Measurements from ENCODE around the gene ADGRF3. TPM values are rescaled to one million over a fixed set of nuclear protein-coding genes. Genes with fewer than 3 reads are reported as not detected.

Gene ADGRF3
- total RNA-seq, 4 donors from 2014 or later: under 0.01 TPM; not detected in 3

- no peaks in the 10 kb centered on the region for H3K27me3 ChIP-seq
- H3K4me1 ChIP-seq: no peaks in the 10 kb centered on the region
- no peak overlapping the region for H3K27ac ChIP-seq
- H3K9me3 ChIP-seq: no peaks in the 10 kb centered on the region
- peaks cover 0 to 91% (median 10%) of the 10 kb centered on the region in 3 donors for H3K36me3 ChIP-seq
- WGBS, 2 donors: 94 to 99% methylated on average over 3 of the region's 3 CpGs
- TF ChIP-seq POLR2A (IDR thresholded peaks at IDR 0.05): no peak
- TF ChIP-seq CTCF (IDR thresholded peaks at IDR 0.05): no peak
- no peak for TF ChIP-seq EP300 (IDR thresholded peaks at IDR 0.05)
- no peak overlapping the region for H3K4me3 ChIP-seq
- DNase-seq (ENCODE audit: low spot score in 2 of 2): no peak
Measured at GRCh38 chr2:26284132-26284531, 62.5 kb downstream of the ADGRF3 start.

- Histone ChIP-seq H3K4me3 (no peak overlapping the region), H3K9me3 (no peaks in the 10 kb centered on the region), H3K36me3 (peaks cover 0 to 91% (median 10%) of the 10 kb centered on the region in 3 donors), H3K4me1 (no peaks in the 10 kb centered on the region), H3K27ac (no peak overlapping the region), H3K27me3 (no peaks in the 10 kb centered on the region)
- DNase-seq (ENCODE audit: low spot score in 2 of 2): no peak
- WGBS, 2 donors: 86 to 97% methylated on average over 2 of the region's 2 CpGs
- TF ChIP-seq POLR2A (IDR thresholded peaks at IDR 0.05): no peak
- no peak for TF ChIP-seq CTCF (IDR thresholded peaks at IDR 0.05)
- TF ChIP-seq EP300 (IDR thresholded peaks at IDR 0.05): no peak
Measured at GRCh38 chr2:26283606-26284005, 63.0 kb downstream of the ADGRF3 start.

- H3K27ac ChIP-seq: no peak overlapping the region
- no peak overlapping the region for H3K4me3 ChIP-seq
- H3K9me3 ChIP-seq: no peaks in the 10 kb centered on the region
- no peaks in the 10 kb centered on the region for H3K4me1 ChIP-seq
- no peak for TF ChIP-seq CTCF (IDR thresholded peaks at IDR 0.05)
- TF ChIP-seq POLR2A (IDR thresholded peaks at IDR 0.05): no peak
- no peak for DNase-seq (ENCODE audit: low spot score in 2 of 2)
- H3K36me3 ChIP-seq: peaks cover 0 to 90% (median 18%) of the 10 kb centered on the region in 3 donors
- no peaks in the 10 kb centered on the region for H3K27me3 ChIP-seq
- WGBS, 2 donors: 89 to 90% methylated on average over 2 of the region's 2 CpGs
Measured at GRCh38 chr2:26281226-26281625, 65.4 kb downstream of the ADGRF3 start.

GRCh38 chr2:26279886-26280285 is 66.7 kb downstream of the ADGRF3 start:
- H3K4me3 ChIP-seq: no peak overlapping the region
- peaks cover 0 to 8% (median 5%) of the 10 kb centered on the region in 4 donors for H3K4me1 ChIP-seq
- no peaks in the 10 kb centered on the region for H3K9me3 ChIP-seq
- 83 to 86% methylated on average over 3 of the region's 3 CpGs for WGBS, 2 donors
- H3K27me3 ChIP-seq: no peaks in the 10 kb centered on the region
- no peak overlapping the region for H3K27ac ChIP-seq
- TF ChIP-seq CTCF (IDR thresholded peaks at IDR 0.05): no peak
- TF ChIP-seq EP300 (IDR thresholded peaks at IDR 0.05): no peak
- no peak for TF ChIP-seq POLR2A (IDR thresholded peaks at IDR 0.05)
- DNase-seq (ENCODE audit: low spot score in 2 of 2): no peak
- peaks cover 0 to 85% (median 15%) of the 10 kb centered on the region in 3 donors for H3K36me3 ChIP-seq

GRCh38 chr2:26276484-26277227 is 69.9 kb downstream of the ADGRF3 start:
- H3K27ac ChIP-seq: peak overlapping the region in 1 of 4 donors; percentile 95
- no peaks in the 10 kb centered on the region for H3K9me3 ChIP-seq
- no peak overlapping the region for H3K4me3 ChIP-seq
- H3K4me1 ChIP-seq: peaks cover 0 to 34% (median 29%) of the 10 kb centered on the region in 4 donors
- H3K36me3 ChIP-seq: peaks cover 0 to 53% (median 15%) of the 10 kb centered on the region in 3 donors
- WGBS, 2 donors: 83 to 89% methylated on average over 4 of the region's 4 CpGs
- no peaks in the 10 kb centered on the region for H3K27me3 ChIP-seq
- DNase-seq (ENCODE audit: low spot score in 2 of 2): no peak
- no peak for TF ChIP-seq EP300 (IDR thresholded peaks at IDR 0.05)
- TF ChIP-seq POLR2A (IDR thresholded peaks at IDR 0.05): no peak
- no peak for TF ChIP-seq CTCF (IDR thresholded peaks at IDR 0.05)
